HUES64 (cell line): ENCODE data around the gene CAST.
"Not testable (repeated sequence)": the region's sequence is repeated elsewhere in the genome, so short reads cannot be mapped to it uniquely, and the experiment has no call there.

Source experiments
- H3K27ac ChIP-seq: 2 replicates; pipeline ENCODE4 v1.7.0; 2013; ENCODE audit warnings: low read depth, low read length, inconsistent platforms
- H3K27me3 ChIP-seq: 2 replicates; pipeline ENCODE4 v1.6.1; 2013; ENCODE audit warnings: mild to moderate bottlenecking, low read length; ENCODE audit not compliant: insufficient read depth
- H3K36me3 ChIP-seq: 2 replicates; pipeline ENCODE4 v1.6.1; 2013; ENCODE audit warnings: mild to moderate bottlenecking, low read length; ENCODE audit not compliant: insufficient read depth
- H3K4me1 ChIP-seq: 2 replicates; pipeline ENCODE4 v1.6.1; 2013; ENCODE audit warnings: mild to moderate bottlenecking, low read length, moderate library complexity; ENCODE audit not compliant: insufficient read depth
- H3K4me3 ChIP-seq: 2 replicates; pipeline ENCODE4 v1.5.1; 2013; ENCODE audit warnings: mild to moderate bottlenecking, low read length, moderate library complexity
- H3K9ac ChIP-seq: 2 replicates; pipeline ENCODE4 v1.6.1; 2013; ENCODE audit warnings: mild to moderate bottlenecking, low read depth, low read length
- H3K9me3 ChIP-seq: 2 replicates; pipeline ENCODE4 v1.6.1; 2013; ENCODE audit warnings: low read depth, low read length; ENCODE audit not compliant: insufficient read depth
- WGBS: fragments of 150-250, 120-280 bp; methylation state at CpG from one replicate; pipeline ENCODE4 v1.1.7; 2013; ENCODE audit warnings: missing lambda C conversion rate; 5-methylcytosine and 5-hydroxymethylcytosine counted together

CAST gene

DNA sequence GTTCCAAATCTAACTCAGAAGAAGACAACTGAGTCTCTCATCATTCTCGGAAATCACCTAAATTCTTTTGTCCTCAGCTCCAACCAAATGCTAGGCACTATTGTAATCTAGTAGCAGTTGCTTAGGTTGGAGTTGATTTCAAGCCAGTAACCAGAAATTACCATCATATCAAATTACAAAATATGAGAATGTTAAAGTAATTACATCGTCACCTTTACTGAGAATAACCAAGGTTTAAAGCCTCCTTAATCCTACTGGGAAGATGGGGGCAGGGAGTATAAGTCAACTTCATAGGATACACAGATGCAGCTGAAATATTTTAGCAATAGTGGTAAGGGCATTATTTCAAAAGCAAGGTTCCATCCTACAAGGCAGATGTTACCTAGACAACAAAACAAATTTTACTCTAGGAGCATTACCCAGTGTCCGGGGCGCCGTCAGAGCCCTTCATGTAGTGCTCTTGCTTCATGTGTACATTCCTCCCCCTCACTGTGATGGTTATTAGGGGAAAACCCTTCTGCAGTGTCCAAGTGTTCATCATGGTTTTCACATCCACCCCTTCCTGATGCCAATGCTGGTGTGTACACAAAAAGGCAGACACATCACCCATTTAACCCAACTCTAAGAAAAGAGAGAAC lies 126.1 kb downstream of the CAST start:
- Histone ChIP-seq H3K4me1 (peaks cover 7% of the 10 kb centered on the region; the same call in 1 of the 2 replicates), H3K36me3 (0 out of 2 replicates have a peak, but pooled peaks cover 11% of the 10 kb centered on the region), H3K27me3 (no peaks in the 10 kb centered on the region), H3K4me3 (no peak overlapping the region), H3K27ac (no peak overlapping the region), H3K9ac (no peak overlapping the region), H3K9me3 (no peaks in the 10 kb centered on the region)
- WGBS: 99% methylated on average over 4 of the region's 5 CpGs

DNA sequence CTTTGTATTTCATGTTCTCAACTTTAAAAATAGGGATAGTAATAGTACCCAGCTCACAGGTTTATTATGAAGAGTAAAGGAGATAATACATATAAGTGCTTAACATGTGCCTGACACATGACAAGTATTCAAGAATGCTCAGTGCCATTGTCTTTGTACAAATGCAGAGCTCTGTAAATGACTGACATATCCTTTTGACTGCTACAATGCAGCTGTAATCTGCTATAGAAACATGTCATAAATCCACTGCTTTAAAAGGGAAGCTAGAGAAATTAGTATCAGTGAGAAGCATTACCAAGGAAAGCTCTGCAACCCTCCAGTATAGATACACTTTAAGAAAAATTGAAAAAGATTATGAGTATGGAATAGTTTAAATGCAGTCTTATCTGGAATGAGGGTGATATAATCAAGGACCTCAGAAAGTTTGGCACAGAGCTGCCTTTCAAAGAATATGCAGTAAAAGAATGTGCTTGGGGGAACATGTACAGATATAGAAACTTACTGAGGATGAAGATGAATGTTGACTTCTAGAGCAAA lies 127.7 kb downstream of the CAST start:
- H3K27ac ChIP-seq: no peak overlapping the region
- H3K9me3 ChIP-seq: no peaks in the 10 kb centered on the region
- no peak overlapping the region for H3K9ac ChIP-seq
- no peak overlapping the region for H3K4me3 ChIP-seq
- H3K36me3 ChIP-seq: peaks cover 18% of the 10 kb centered on the region
- peaks cover 7% of the 10 kb centered on the region; the same call in 1 of the 2 replicates for H3K4me1 ChIP-seq
- no peaks in the 10 kb centered on the region for H3K27me3 ChIP-seq

DNA sequence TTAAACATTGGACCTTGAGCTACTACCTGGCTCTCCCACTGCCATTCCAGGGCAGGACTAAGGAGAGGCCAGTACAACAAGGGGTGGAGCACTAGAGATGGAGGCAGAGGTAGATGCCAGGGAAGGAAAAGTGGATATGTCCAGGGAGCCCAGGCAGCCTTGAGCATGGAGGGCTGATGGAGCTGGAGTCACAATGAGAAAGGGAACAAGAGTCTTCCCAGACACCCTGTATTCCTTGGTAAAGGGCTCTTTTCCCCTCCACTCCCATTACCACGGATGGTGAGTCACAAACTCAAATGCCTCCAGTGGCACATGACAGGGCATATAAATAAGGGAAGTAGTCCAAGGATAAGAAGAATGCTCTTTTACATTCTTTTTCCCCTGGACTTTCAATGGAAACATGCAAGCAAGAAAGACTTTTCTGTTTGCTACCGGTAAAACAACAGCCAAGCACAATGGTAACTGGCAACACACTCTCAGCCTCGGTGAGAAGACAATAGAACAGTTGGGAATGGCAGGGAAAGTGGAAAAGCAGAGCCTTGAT lies 128.9 kb downstream of the CAST start:
- no peak overlapping the region for H3K9ac ChIP-seq
- H3K27ac ChIP-seq: no peak overlapping the region
- peaks cover 11% of the 10 kb centered on the region; the same call in 1 of the 2 replicates for H3K4me1 ChIP-seq
- no peaks in the 10 kb centered on the region for H3K27me3 ChIP-seq
- no peak overlapping the region for H3K4me3 ChIP-seq
- 57% methylated on average over 2 of the region's 3 CpGs for WGBS
- no peaks in the 10 kb centered on the region for H3K9me3 ChIP-seq
- H3K36me3 ChIP-seq: peaks cover 15% of the 10 kb centered on the region

GRCh38 chr5:96794757-96795156 lies 132.6 kb downstream of the CAST start:
- H3K9me3 ChIP-seq: no peaks in the 10 kb centered on the region
- H3K36me3 ChIP-seq: peaks cover 18% of the 10 kb centered on the region

DNA sequence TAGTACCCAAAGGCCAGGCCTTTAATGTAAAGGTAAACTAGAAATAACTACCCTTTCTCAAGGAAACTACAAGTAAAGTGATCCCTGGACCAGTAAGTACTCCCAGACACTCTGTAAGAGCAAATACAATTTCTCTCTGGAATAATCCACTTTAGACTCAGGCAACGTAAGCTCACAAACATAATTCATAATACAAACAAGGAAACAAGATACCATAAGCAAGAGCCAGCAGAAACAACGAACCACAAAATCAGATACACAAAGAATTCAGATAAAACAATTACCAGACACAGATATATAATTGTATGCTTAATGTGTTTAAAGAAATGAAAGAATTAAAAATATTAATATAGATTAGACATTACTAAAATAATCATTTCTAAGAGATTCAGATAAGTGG lies 133.4 kb downstream of the CAST start:
- no peaks in the 10 kb centered on the region for H3K27me3 ChIP-seq
- peaks cover 19% of the 10 kb centered on the region for H3K36me3 ChIP-seq
- H3K9ac ChIP-seq: no peak overlapping the region
- H3K27ac ChIP-seq: no peak overlapping the region
- H3K4me3 ChIP-seq: no peak overlapping the region
- peaks cover 11% of the 10 kb centered on the region; the same call in 1 of the 2 replicates for H3K4me1 ChIP-seq
- 95% methylated on average over 1 of the region's 2 CpGs for WGBS
- H3K9me3 ChIP-seq: no peaks in the 10 kb centered on the region

More at GRCh38 chr5:96794757-96795156, 132.6 kb downstream of the CAST start:
- Histone ChIP-seq H3K4me3 (no peak overlapping the region), H3K27ac (no peak overlapping the region), H3K9ac (no peak overlapping the region), H3K27me3 (no peaks in the 10 kb centered on the region), H3K4me1 (peaks cover 11% of the 10 kb centered on the region; the same call in 1 of the 2 replicates)
- 100% methylated on average over 3 of the region's 3 CpGs for WGBS

- Histone ChIP-seq H3K36me3 (peaks cover 20% of the 10 kb centered on the region), H3K27ac (0 out of 2 replicates have a peak overlapping the region, but pooled peaks have one; percentile 15)
These were observed 134.3 kb downstream of the CAST start for GRCh38 chr5:96796434-96796833.

DNA sequence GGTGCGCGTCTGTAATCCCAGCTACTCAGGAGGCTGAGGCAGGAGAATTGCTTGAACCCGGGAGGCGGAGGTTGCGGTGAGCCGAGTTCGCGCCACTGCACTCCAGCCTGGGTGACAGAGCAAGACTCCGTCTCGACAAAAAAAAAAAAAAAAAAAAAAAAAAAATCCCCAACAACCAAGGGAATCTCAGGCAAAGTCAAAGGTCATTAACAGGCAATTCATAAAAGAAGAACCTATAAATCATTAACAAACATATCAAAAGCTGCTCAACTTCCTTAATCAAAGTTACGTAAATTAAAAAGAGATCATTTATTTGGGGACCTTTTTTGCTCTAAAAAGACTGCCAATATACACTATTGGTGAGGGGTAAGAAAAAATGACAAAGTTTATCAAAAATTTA lies 139.5 kb downstream of the CAST start:
- not testable (repeated sequence) for H3K27ac ChIP-seq, H3K27me3 ChIP-seq, H3K9me3 ChIP-seq, H3K36me3 ChIP-seq, H3K4me3 ChIP-seq, H3K9ac ChIP-seq, H3K4me1 ChIP-seq
- WGBS: 70% methylated on average over 4 of the region's 11 CpGs

More at GRCh38 chr5:96796434-96796833, 134.3 kb downstream of the CAST start:
- 100% methylated on average over 2 of the region's 2 CpGs for WGBS
- Histone ChIP-seq H3K4me3 (no peak overlapping the region), H3K9me3 (no peaks in the 10 kb centered on the region), H3K27me3 (no peaks in the 10 kb centered on the region), H3K9ac (no peak overlapping the region), H3K4me1 (peaks cover 6% of the 10 kb centered on the region; the same call in 1 of the 2 replicates)

GRCh38 chr5:96807075-96807654 lies 145.0 kb downstream of the CAST start:
- H3K4me3 ChIP-seq: peak overlapping the region; percentile 84
- H3K4me1 ChIP-seq: peaks cover 16% of the 10 kb centered on the region
- H3K9ac ChIP-seq: peak overlapping the region; percentile 91
- 2% methylated on average over 37 of the region's 37 CpGs for WGBS
- peaks cover 9% of the 10 kb centered on the region for H3K27me3 ChIP-seq
- no peaks in the 10 kb centered on the region for H3K36me3 ChIP-seq
- H3K27ac ChIP-seq: peak overlapping the region; percentile 86; the same call in 1 of the 2 replicates
- H3K9me3 ChIP-seq: no peaks in the 10 kb centered on the region

- Histone ChIP-seq H3K27ac (no peak overlapping the region), H3K9ac (0 out of 2 replicates have a peak overlapping the region, but pooled peaks have one; percentile 49), H3K4me1 (peaks cover 16% of the 10 kb centered on the region), H3K9me3 (no peaks in the 10 kb centered on the region), H3K36me3 (no peaks in the 10 kb centered on the region), H3K4me3 (peak overlapping the region; percentile 84), H3K27me3 (peaks cover 9% of the 10 kb centered on the region)
- WGBS: 41% methylated on average over 2 of the region's 2 CpGs
These were observed 146.3 kb downstream of the CAST start for GRCh38 chr5:96808541-96808828.

- Histone ChIP-seq H3K27ac (no peak overlapping the region), H3K9ac (no peak overlapping the region), H3K9me3 (no peaks in the 10 kb centered on the region), H3K4me1 (peaks cover 16% of the 10 kb centered on the region), H3K27me3 (peaks cover 9% of the 10 kb centered on the region), H3K36me3 (no peaks in the 10 kb centered on the region), H3K4me3 (peak overlapping the region; percentile 84; the same call in 1 of the 2 replicates)
- WGBS: 92% methylated on average over 8 of the region's 8 CpGs
These were observed 146.8 kb downstream of the CAST start for GRCh38 chr5:96808868-96809558.

- Histone ChIP-seq H3K4me1 (peaks cover 16% of the 10 kb centered on the region), H3K36me3 (no peaks in the 10 kb centered on the region), H3K9me3 (no peaks in the 10 kb centered on the region), H3K27me3 (peaks cover 9% of the 10 kb centered on the region), H3K4me3 (no peak overlapping the region), H3K9ac (no peak overlapping the region), H3K27ac (no peak overlapping the region)
- WGBS: 93% methylated on average over 9 of the region's 9 CpGs
These were observed 147.7 kb downstream of the CAST start for GRCh38 chr5:96809921-96810320.
